HG03139 (cell line): Measurements from ENCODE around the gene BMERB1.
"Not testable (repeated sequence)": the region's sequence is repeated elsewhere in the genome, so short reads cannot be mapped to it uniquely, and the experiment has no call there.

Experiments used
- ATAC-seq: cut with Tn5 transposase; IDR thresholded peaks from one replicate; pipeline ENCODE4 v1.9.1; 2021; ENCODE audit not compliant: unreplicated experiment

BMERB1 gene

GRCh38 chr16:15422222-15422621 lies 12.2 kb upstream of the BMERB1 start:
- ATAC-seq, result no peak

- ATAC-seq, result no peak
These were observed 8.5 kb upstream of the BMERB1 start for GRCh38 chr16:15425861-15426260.

GRCh38 chr16:15426796-15427195 lies 7.6 kb upstream of the BMERB1 start:
- no peak for ATAC-seq

- ATAC-seq, result no peak
These were observed 6.6 kb upstream of the BMERB1 start for GRCh38 chr16:15427648-15428239.

GRCh38 chr16:15430884-15431283 lies 3.5 kb upstream of the BMERB1 start:
- ATAC-seq, result not testable (repeated sequence)

- no peak for ATAC-seq
These were observed 336 bp upstream of the BMERB1 start for GRCh38 chr16:15434079-15434424.

GRCh38 chr16:15435216-15435864 lies 952 bp downstream of the BMERB1 start:
- no peak for ATAC-seq

- ATAC-seq, result no peak
These were observed 4.7 kb downstream of the BMERB1 start for GRCh38 chr16:15439102-15439501.

- no peak for ATAC-seq
These were observed 5.1 kb downstream of the BMERB1 start for GRCh38 chr16:15439521-15439920.

GRCh38 chr16:15440852-15441251 lies 6.5 kb downstream of the BMERB1 start:
- no peak for ATAC-seq

- ATAC-seq, result not testable (repeated sequence)
These were observed 7.8 kb downstream of the BMERB1 start for GRCh38 chr16:15442140-15442539.

GRCh38 chr16:15443753-15444152 lies 9.4 kb downstream of the BMERB1 start:
- no peak for ATAC-seq

GRCh38 chr16:15444264-15444663 lies 9.9 kb downstream of the BMERB1 start:
- no peak for ATAC-seq

GRCh38 chr16:15445450-15445849 lies 11.1 kb downstream of the BMERB1 start:
- ATAC-seq, result no peak

- no peak for ATAC-seq
These were observed 12.5 kb downstream of the BMERB1 start for GRCh38 chr16:15446901-15447300.

- no peak for ATAC-seq
These were observed 16.2 kb downstream of the BMERB1 start for GRCh38 chr16:15450624-15451023.

GRCh38 chr16:15451098-15451731 lies 16.8 kb downstream of the BMERB1 start:
- no peak for ATAC-seq

GRCh38 chr16:15452246-15452855 lies 18.0 kb downstream of the BMERB1 start:
- no peak for ATAC-seq

- not testable (repeated sequence) for ATAC-seq
These were observed 18.9 kb downstream of the BMERB1 start for GRCh38 chr16:15453296-15453695.

GRCh38 chr16:15454933-15455332 lies 20.5 kb downstream of the BMERB1 start:
- ATAC-seq, result not testable (repeated sequence)

GRCh38 chr16:15457400-15457799 lies 23.0 kb downstream of the BMERB1 start:
- ATAC-seq, result no peak

- ATAC-seq, result no peak
These were observed 23.6 kb downstream of the BMERB1 start for GRCh38 chr16:15457958-15458357.
